Body of pancreas (tissue), 4 donors: ENCODE data around the gene TPM2.

ENCODE experiments used
- POLR2A ChIP-seq, 3 donors: fragments of 450-650 bp; IDR thresholded peaks; one replicate each; pipeline ENCODE4 v1.6.1; 2016; ENCODE audit warnings: antibody characterized with exemption in 3 of 3, mild to moderate bottlenecking in 2 of 3
- TF ChIP-seq, protein P1 (sequence below), 7 experiments: fragments of 450-650 bp in 4 of 7; fragments of 200-600 bp in 3 of 7; sonication (generic) in 3 of 7; IDR thresholded peaks; one replicate each; pipeline ENCODE4 v1.5.1; 2016 to 2019; ENCODE audit warnings: antibody characterized with exemption in 7 of 7

DNA sequence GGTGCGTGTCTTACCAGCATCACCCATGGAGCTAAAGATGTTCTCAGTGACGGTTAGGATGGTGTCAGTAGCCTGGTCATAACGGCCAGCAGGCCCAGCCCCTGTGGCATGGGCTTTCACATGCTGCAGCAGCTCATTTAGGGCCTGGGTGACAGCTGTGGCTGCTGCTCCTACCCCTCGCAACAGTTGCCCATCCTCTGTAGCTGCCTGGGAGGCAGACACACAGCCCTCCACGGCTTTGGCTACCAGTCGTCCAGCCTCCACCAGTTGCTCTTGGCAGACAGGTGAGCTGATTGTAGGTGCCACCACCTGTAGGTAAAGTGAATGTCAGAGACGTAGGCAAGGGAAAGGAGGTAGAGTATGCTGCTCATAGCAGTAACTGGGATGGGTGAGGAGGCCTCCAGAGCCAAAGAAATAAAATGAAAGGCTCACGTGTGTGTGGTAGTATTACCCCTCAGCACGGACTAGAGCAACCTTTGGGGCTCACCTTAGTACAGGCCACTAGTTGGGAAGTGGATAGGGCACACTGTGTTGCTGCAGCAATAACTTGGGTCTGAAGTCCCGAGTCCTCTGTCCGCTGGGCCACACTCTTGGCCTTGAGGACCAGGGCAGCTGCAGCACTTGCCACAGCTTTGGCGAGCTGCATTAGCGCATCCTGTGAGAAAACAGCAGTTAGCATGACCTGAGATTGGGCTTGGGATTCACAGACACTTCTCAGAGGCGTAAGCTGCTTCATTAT is 27.6 kb upstream of the TPM2 start:
- TF ChIP-seq, protein P1, sequence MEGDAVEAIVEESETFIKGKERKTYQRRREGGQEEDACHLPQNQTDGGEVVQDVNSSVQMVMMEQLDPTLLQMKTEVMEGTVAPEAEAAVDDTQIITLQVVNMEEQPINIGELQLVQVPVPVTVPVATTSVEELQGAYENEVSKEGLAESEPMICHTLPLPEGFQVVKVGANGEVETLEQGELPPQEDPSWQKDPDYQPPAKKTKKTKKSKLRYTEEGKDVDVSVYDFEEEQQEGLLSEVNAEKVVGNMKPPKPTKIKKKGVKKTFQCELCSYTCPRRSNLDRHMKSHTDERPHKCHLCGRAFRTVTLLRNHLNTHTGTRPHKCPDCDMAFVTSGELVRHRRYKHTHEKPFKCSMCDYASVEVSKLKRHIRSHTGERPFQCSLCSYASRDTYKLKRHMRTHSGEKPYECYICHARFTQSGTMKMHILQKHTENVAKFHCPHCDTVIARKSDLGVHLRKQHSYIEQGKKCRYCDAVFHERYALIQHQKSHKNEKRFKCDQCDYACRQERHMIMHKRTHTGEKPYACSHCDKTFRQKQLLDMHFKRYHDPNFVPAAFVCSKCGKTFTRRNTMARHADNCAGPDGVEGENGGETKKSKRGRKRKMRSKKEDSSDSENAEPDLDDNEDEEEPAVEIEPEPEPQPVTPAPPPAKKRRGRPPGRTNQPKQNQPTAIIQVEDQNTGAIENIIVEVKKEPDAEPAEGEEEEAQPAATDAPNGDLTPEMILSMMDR (IDR thresholded peaks at IDR 0.05): no peak
- TF ChIP-seq POLR2A (IDR thresholded peaks at IDR 0.05): no peak
